HuH-7 (cell line): ENCODE measurements around the gene PPA2.
A peak's percentile ranks its signal among the peaks of the same experiment; 100 is the strongest.
"Not testable (repeated sequence)": the region's sequence is repeated elsewhere in the genome, so short reads cannot be mapped to it uniquely, and the experiment has no call there.

Source experiments
- DNase-seq: peaks from one replicate; pipeline ENCODE4 v3.0.0; 2011; ENCODE audit warnings: low spot score

PPA2 gene

GRCh38 chr4:105458541-105458940 lies 15.3 kb downstream of the PPA2 start:
- not testable (repeated sequence) for DNase-seq

GRCh38 chr4:105458001-105458400 lies 15.9 kb downstream of the PPA2 start:
- DNase-seq = no peak

GRCh38 chr4:105455998-105456397 lies 17.9 kb downstream of the PPA2 start:
- DNase-seq = no peak

GRCh38 chr4:105455182-105455581 lies 18.7 kb downstream of the PPA2 start:
- no peak for DNase-seq

GRCh38 chr4:105453550-105454205 lies 20.2 kb downstream of the PPA2 start:
- no peak for DNase-seq

- no peak for DNase-seq
Observed at GRCh38 chr4:105451346-105451745, 22.5 kb downstream of the PPA2 start.

- DNase-seq = no peak
Observed at GRCh38 chr4:105440890-105441289, 33.0 kb downstream of the PPA2 start.

- DNase-seq = no peak
Observed at GRCh38 chr4:105437637-105438036, 36.2 kb downstream of the PPA2 start.

- no peak for DNase-seq
Observed at GRCh38 chr4:105436414-105436813, 37.4 kb downstream of the PPA2 start.

- no peak for DNase-seq
Observed at GRCh38 chr4:105434940-105435339, 38.9 kb downstream of the PPA2 start.

GRCh38 chr4:105433421-105433820 lies 40.4 kb downstream of the PPA2 start:
- no peak for DNase-seq

- no peak for DNase-seq
Observed at GRCh38 chr4:105432438-105432837, 41.4 kb downstream of the PPA2 start.

- no peak for DNase-seq
Observed at GRCh38 chr4:105430811-105431210, 43.1 kb downstream of the PPA2 start.

- DNase-seq = no peak
Observed at GRCh38 chr4:105426187-105426897, 47.5 kb downstream of the PPA2 start.

GRCh38 chr4:105422207-105422920 lies 51.5 kb downstream of the PPA2 start:
- DNase-seq = no peak

- peak; percentile 43 for DNase-seq
Observed at GRCh38 chr4:105417624-105418023, 56.2 kb downstream of the PPA2 start.

- DNase-seq = no peak
Observed at GRCh38 chr4:105415281-105415744, 58.5 kb downstream of the PPA2 start.

- no peak for DNase-seq
Observed at GRCh38 chr4:105414316-105414715, 59.5 kb downstream of the PPA2 start.

- DNase-seq = not testable (repeated sequence)
Observed at GRCh38 chr4:105409135-105409534, 64.7 kb downstream of the PPA2 start.

GRCh38 chr4:105400901-105401677 lies 72.8 kb downstream of the PPA2 start:
- DNase-seq = no peak

- DNase-seq = no peak
Observed at GRCh38 chr4:105399532-105400161, 74.2 kb downstream of the PPA2 start.

- no peak for DNase-seq
Observed at GRCh38 chr4:105392858-105393257, 81.0 kb downstream of the PPA2 start.
